OCI-LY1 (cell line): Measurements from ENCODE around the gene PDGFRB.

Experiments used
- EZH2 ChIP-seq: fragments of 200-600 bp; sonication (generic), shearing (Covaris generic); IDR thresholded peaks from 2 replicates; pipeline ENCODE4 v1.8.0; 2017; ENCODE audit warnings: borderline replicate concordance, mixed run types, mild to moderate bottlenecking, antibody characterized with exemption, low read length, moderate library complexity, mixed read lengths
- TF ChIP-seq, protein P1 (sequence below): fragments of 200-600 bp; sonication (generic), shearing (Covaris generic); IDR thresholded peaks from 2 replicates; pipeline ENCODE4 v1.5.1; 2017; ENCODE audit warnings: mild to moderate bottlenecking, antibody characterized with exemption, low read length, moderate library complexity, mixed read lengths

DNA sequence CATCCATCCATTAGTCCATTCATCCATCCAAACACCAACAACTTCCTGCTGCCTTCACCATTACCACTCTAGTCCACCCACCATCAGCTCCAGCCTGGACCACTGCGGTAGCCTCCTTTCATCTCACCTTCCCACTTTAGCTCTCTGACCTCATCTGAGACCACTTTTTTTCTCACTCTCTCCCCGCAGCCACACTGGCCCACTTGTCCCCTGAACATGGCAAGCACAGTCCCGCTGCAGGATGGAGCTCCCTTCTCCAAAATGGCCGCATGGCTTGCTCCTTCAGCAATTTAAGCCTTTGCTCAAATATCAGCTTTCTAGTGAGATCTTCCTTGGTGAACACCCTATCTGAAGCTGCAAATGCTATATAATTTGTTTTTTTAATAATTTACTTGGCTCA, 80.4 kb downstream of the PDGFRB start:
- TF ChIP-seq, protein P1, sequence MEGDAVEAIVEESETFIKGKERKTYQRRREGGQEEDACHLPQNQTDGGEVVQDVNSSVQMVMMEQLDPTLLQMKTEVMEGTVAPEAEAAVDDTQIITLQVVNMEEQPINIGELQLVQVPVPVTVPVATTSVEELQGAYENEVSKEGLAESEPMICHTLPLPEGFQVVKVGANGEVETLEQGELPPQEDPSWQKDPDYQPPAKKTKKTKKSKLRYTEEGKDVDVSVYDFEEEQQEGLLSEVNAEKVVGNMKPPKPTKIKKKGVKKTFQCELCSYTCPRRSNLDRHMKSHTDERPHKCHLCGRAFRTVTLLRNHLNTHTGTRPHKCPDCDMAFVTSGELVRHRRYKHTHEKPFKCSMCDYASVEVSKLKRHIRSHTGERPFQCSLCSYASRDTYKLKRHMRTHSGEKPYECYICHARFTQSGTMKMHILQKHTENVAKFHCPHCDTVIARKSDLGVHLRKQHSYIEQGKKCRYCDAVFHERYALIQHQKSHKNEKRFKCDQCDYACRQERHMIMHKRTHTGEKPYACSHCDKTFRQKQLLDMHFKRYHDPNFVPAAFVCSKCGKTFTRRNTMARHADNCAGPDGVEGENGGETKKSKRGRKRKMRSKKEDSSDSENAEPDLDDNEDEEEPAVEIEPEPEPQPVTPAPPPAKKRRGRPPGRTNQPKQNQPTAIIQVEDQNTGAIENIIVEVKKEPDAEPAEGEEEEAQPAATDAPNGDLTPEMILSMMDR = no peak
- no peak for TF ChIP-seq EZH2
